SK-N-SH (cell line): Measurements from ENCODE around the gene SP7. TPM values are rescaled to one million over a fixed set of nuclear protein-coding genes. Genes with fewer than 3 reads are reported as not detected.

Experiments
- CTCF ChIA-PET: fragments of 300-600, 350-600 bp; formaldehyde crosslinking; extraction: SDS; loops from one replicate; lab custom pipeline; 2021; lab: Yijun Ruan, JAX
- POLR2A ChIA-PET: fragments of 350-600 bp; sonication (Branson Sonifier 250); formaldehyde crosslinking; extraction: SDS; loops from one replicate; lab custom pipeline; 2020; ENCODE audit warnings: antibody characterized with exemption, inconsistent platforms; lab: Yijun Ruan, JAX
- DNase-seq: peaks from one replicate; pipeline ENCODE4 v3.0.0; 2012
- H2AFZ ChIP-seq: fragments of 200-600 bp; sonication (generic); 2 replicates; pipeline ENCODE4 v1.8.1; 2016; ENCODE audit warnings: antibody characterized with exemption, mild to moderate bottlenecking, low read depth
- H3F3A ChIP-seq: fragments of 200-600 bp; sonication (generic); replicated peaks from 2 replicates; pipeline ENCODE3; 2016; ENCODE audit warnings: antibody characterized with exemption, mild to moderate bottlenecking; ENCODE audit not compliant: insufficient read depth
- H3K27ac ChIP-seq, 2 experiments: fragments of 200-500 bp in 1 of 2; fragments of 200-600 bp in 1 of 2; sonication (Bioruptor generic) in 1 of 2; sonication (generic), shearing (Covaris generic) in 1 of 2; 2 replicates each; pipeline versions ENCODE4 v1.5.1 to v1.6.1; 2014 to 2016; ENCODE audit warnings: low read depth in 2 of 2, inconsistent platforms in 1 of 2, low read length in 1 of 2, mild to moderate bottlenecking in 1 of 2, mixed read lengths in 1 of 2
- H3K27me3 ChIP-seq: fragments of 200-600 bp; sonication (generic), shearing (Covaris generic); 2 replicates; pipeline ENCODE4 v1.6.1; 2016; ENCODE audit warnings: mixed run types; ENCODE audit not compliant: insufficient read depth
- H3K36me3 ChIP-seq, 2 experiments: fragments of 200-500 bp in 1 of 2; fragments of 200-600 bp in 1 of 2; sonication (Bioruptor generic) in 1 of 2; sonication (generic) in 1 of 2; replicated peaks in 1 of 2; 2 replicates each; pipeline versions ENCODE3 to v1.5.1; 2014 to 2016; ENCODE audit warnings: low read length in 1 of 2, mild to moderate bottlenecking in 1 of 2; ENCODE audit not compliant: insufficient read depth in 2 of 2, control insufficient read depth in 1 of 2
- H3K4me1 ChIP-seq, 2 experiments: fragments of 200-500 bp in 1 of 2; fragments of 200-600 bp in 1 of 2; sonication (Bioruptor generic) in 1 of 2; sonication (generic), shearing (Covaris generic) in 1 of 2; 2 replicates each; pipeline versions ENCODE4 v1.5.1 to v1.6.1; 2014 to 2016; ENCODE audit warnings: low read depth in 1 of 2, low read length in 1 of 2, mixed run types in 1 of 2; ENCODE audit not compliant: insufficient read depth in 2 of 2, control insufficient read depth in 1 of 2
- H3K4me2 ChIP-seq: fragments of 200-600 bp; sonication (generic), shearing (Covaris generic); 2 replicates; pipeline ENCODE4 v1.6.1; 2017; ENCODE audit warnings: mixed run types
- H3K4me3 ChIP-seq, 2 experiments: fragments of 200-500 bp in 1 of 2; fragments of 200-600 bp in 1 of 2; sonication (Bioruptor generic) in 1 of 2; sonication (generic), shearing (Covaris generic) in 1 of 2; 2 replicates each; pipeline versions ENCODE4 v1.5.1 to v1.8.1; 2014 to 2016; ENCODE audit warnings: low read depth in 2 of 2, inconsistent platforms in 1 of 2, low read length in 1 of 2, mild to moderate bottlenecking in 1 of 2, mixed read lengths in 1 of 2, moderate library complexity in 1 of 2
- H3K79me2 ChIP-seq: fragments of 200-600 bp; sonication (generic); 2 replicates; pipeline ENCODE4 v1.8.1; 2017; ENCODE audit warnings: mild to moderate bottlenecking; ENCODE audit not compliant: insufficient read depth
- H3K9ac ChIP-seq: fragments of 200-600 bp; sonication (generic); 2 replicates; pipeline ENCODE4 v1.6.1; 2017; ENCODE audit warnings: mixed run types
- H3K9me2 ChIP-seq: fragments of 200-600 bp; sonication (generic); 2 replicates; pipeline ENCODE4 v1.6.1; 2017; ENCODE audit warnings: mixed run types
- H3K9me3 ChIP-seq: fragments of 200-600 bp; sonication (generic); 2 replicates; pipeline ENCODE4 v1.6.1; 2017; ENCODE audit warnings: mixed run types, mild to moderate bottlenecking, moderate library complexity
- H4K20me1 ChIP-seq: fragments of 200-600 bp; sonication (generic); 2 replicates; pipeline ENCODE4 v1.6.1; 2017; ENCODE audit warnings: mild to moderate bottlenecking, mixed run types; ENCODE audit not compliant: insufficient read depth
- EP300 ChIP-seq, 2 experiments: IDR thresholded peaks; 2 replicates each; pipeline versions ENCODE4 v1.4.0 to v1.6.1; 2012; ENCODE audit warnings: borderline replicate concordance in 1 of 2, low read depth in 1 of 2, low read length in 1 of 2
- EZH2phosphoT487 ChIP-seq: fragments of 200-600 bp; sonication (generic); IDR thresholded peaks from 2 replicates; pipeline ENCODE4 v1.6.1; 2017; ENCODE audit warnings: low read depth, mixed run types, mild to moderate bottlenecking, antibody characterized with exemption, moderate library complexity, borderline replicate concordance
- FOXM1 ChIP-seq: IDR thresholded peaks from 2 replicates; pipeline ENCODE4 v1.4.0; 2012; ENCODE audit warnings: low read depth, mild to moderate bottlenecking
- NFIC ChIP-seq: IDR thresholded peaks from 2 replicates; pipeline ENCODE4 v1.4.0; 2012; ENCODE audit warnings: borderline replicate concordance
- RCOR1 ChIP-seq: fragments of 150-350 bp; IDR thresholded peaks from 2 replicates; pipeline ENCODE4 v1.6.1; 2017; ENCODE audit warnings: antibody characterized with exemption, low read length
- TEAD4 ChIP-seq: IDR thresholded peaks from 2 replicates; pipeline ENCODE4 v1.4.0; 2012; ENCODE audit warnings: mild to moderate bottlenecking, borderline replicate concordance; ENCODE audit not compliant: insufficient read depth
- WGBS: methylation state at CpG from one replicate; pipeline ENCODE4 v1.1.6; 2017; ENCODE audit warnings: low lambda C conversion rate; 5-methylcytosine and 5-hydroxymethylcytosine counted together
- polyA plus RNA-seq, 3 experiments: library from polyadenylated mRNA; depleted of rRNA; stranded (reverse); fragments of >200 nt; gene quantifications; 2 replicates each; pipeline ENCODE4 v1.2.3, GENCODE V29; 2012
- TF ChIP-seq, protein P1 (sequence below): fragments of 150-350 bp; IDR thresholded peaks from 2 replicates; pipeline ENCODE4 v1.6.1; 2016; ENCODE audit warnings: mild to moderate bottlenecking, low read depth, low read length
- TF ChIP-seq, protein P2 (sequence below): fragments of 200-600 bp; sonication (generic); IDR thresholded peaks from 2 replicates; pipeline ENCODE4 v1.6.1; 2017; ENCODE audit warnings: antibody characterized with exemption, mild to moderate bottlenecking, moderate library complexity
- TF ChIP-seq, protein P3 (sequence below): IDR thresholded peaks from 2 replicates; pipeline ENCODE4 v1.4.0; 2012; ENCODE audit warnings: low read depth, borderline replicate concordance

Gene SP7
- polyA plus RNA-seq, 1 of the 3 experiments (the other 2 are of a cell fraction) = not detected

DNA sequence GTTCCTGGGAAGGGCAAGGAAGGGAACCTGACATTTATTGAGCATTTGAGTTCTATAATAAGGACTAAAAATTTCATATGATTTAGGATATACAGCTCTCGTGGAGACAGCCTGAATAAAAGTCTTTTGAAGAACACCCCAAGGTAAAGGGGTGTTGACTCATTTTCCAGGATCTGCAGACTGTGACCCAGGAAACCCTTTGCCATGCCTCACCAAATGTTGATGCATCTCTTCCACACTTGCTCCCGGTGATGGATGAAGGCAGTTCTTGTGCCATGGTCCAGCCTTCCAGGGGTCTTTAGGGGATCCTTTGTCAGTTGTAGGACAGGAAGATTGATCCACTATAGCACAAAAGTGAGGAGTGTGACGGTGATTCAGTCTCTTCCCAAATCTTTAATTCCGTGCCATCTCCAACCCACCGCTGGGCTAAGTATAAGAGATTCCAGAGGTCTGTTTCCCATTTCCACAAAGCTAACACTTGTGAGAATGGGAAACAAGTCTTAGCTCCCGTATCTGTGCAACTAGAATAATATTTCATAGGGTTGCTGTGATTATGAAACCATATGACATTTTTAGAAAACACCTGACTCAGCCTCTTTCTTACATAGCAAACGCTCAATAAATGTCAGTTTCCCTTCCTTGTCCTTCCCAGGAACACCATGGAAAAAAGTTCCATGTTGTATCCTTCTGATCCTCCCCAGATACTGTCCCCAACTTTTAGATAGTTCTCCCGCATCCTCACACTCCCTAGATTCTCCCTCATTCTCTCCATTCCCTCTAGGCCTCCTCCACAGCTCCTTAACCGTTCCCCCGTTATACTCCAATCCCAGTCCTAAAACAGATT lies 15.6 kb downstream of the SP7 start:
- Histone ChIP-seq H3K36me3 (peaks cover 2 to 3% of the 10 kb centered on the region in 2 experiments), H3K9ac (peak overlapping the region; percentile 79), H3K4me1 (peaks cover 7 to 15% of the 10 kb centered on the region in 2 experiments; a peak in 3 of 4 replicates), H3K9me2 (no peaks in the 10 kb centered on the region), H2AFZ (peak overlapping the region; percentile 95), H3F3A (peaks cover 6% of the 10 kb centered on the region), H3K9me3 (no peaks in the 10 kb centered on the region), H4K20me1 (no peaks in the 10 kb centered on the region), H3K27me3 (no peaks in the 10 kb centered on the region), H3K27ac (peak overlapping the region; percentile 86 to 94), H3K79me2 (peaks cover 17% of the 10 kb centered on the region), H3K4me2 (peak overlapping the region; percentile 80), H3K4me3 (peak overlapping the region; percentile 69 to 88)
- ChIA-PET CTCF (interaction anchor here (0.5 to 13.6 kb wide), 65 partner anchors 8 to 1871 kb away, joined by 3 to 294 read pairs (median 4); partner anchors contain the start of genes AMHR2, CSAD, ESPL1 and MAP3K12), POLR2A (interaction anchor here (0.5 to 8.3 kb wide), 19 partner anchors 10 to 180 kb away, joined by 3 to 105 read pairs (median 5); partner anchors contain the start of genes CSAD, MAP3K12, MYG1 and PFDN5)
- TF ChIP-seq, protein P1, sequence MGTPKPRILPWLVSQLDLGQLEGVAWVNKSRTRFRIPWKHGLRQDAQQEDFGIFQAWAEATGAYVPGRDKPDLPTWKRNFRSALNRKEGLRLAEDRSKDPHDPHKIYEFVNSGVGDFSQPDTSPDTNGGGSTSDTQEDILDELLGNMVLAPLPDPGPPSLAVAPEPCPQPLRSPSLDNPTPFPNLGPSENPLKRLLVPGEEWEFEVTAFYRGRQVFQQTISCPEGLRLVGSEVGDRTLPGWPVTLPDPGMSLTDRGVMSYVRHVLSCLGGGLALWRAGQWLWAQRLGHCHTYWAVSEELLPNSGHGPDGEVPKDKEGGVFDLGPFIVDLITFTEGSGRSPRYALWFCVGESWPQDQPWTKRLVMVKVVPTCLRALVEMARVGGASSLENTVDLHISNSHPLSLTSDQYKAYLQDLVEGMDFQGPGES = no peak
- TF ChIP-seq EP300 (IDR thresholded peaks at IDR 0.05; ENCODE audit: borderline replicate concordance in 1 of 2, low read depth in 1 of 2, low read length in 1 of 2) (no peak), TEAD4 (no peak), RCOR1 (no peak), EZH2phosphoT487 (no peak), FOXM1 (no peak), NFIC (no peak)
- TF ChIP-seq, protein P2, sequence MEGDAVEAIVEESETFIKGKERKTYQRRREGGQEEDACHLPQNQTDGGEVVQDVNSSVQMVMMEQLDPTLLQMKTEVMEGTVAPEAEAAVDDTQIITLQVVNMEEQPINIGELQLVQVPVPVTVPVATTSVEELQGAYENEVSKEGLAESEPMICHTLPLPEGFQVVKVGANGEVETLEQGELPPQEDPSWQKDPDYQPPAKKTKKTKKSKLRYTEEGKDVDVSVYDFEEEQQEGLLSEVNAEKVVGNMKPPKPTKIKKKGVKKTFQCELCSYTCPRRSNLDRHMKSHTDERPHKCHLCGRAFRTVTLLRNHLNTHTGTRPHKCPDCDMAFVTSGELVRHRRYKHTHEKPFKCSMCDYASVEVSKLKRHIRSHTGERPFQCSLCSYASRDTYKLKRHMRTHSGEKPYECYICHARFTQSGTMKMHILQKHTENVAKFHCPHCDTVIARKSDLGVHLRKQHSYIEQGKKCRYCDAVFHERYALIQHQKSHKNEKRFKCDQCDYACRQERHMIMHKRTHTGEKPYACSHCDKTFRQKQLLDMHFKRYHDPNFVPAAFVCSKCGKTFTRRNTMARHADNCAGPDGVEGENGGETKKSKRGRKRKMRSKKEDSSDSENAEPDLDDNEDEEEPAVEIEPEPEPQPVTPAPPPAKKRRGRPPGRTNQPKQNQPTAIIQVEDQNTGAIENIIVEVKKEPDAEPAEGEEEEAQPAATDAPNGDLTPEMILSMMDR = no peak
- TF ChIP-seq, protein P3, sequence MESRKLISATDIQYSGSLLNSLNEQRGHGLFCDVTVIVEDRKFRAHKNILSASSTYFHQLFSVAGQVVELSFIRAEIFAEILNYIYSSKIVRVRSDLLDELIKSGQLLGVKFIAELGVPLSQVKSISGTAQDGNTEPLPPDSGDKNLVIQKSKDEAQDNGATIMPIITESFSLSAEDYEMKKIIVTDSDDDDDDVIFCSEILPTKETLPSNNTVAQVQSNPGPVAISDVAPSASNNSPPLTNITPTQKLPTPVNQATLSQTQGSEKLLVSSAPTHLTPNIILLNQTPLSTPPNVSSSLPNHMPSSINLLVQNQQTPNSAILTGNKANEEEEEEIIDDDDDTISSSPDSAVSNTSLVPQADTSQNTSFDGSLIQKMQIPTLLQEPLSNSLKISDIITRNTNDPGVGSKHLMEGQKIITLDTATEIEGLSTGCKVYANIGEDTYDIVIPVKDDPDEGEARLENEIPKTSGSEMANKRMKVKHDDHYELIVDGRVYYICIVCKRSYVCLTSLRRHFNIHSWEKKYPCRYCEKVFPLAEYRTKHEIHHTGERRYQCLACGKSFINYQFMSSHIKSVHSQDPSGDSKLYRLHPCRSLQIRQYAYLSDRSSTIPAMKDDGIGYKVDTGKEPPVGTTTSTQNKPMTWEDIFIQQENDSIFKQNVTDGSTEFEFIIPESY = no peak
- DNase-seq = no peak
- WGBS = 40% methylated on average over 10 of the region's 10 CpGs
